Muscle layer of colon (tissue), 2 donors: Measurements from ENCODE around the gene SLC4A7.
"Not testable (repeated sequence)": the region's sequence is repeated elsewhere in the genome, so short reads cannot be mapped to it uniquely, and the experiment has no call there.

Experiments
- H3K27ac ChIP-seq: one replicate; pipeline ENCODE4 v1.7.0; 2013; ENCODE audit warnings: low read depth, mild to moderate bottlenecking, low read length, moderate library complexity
- H3K27me3 ChIP-seq, 2 donors: one replicate each; pipeline ENCODE4 v1.7.0; 2013; ENCODE audit warnings: low read length in 2 of 2, mild to moderate bottlenecking in 2 of 2; ENCODE audit not compliant: insufficient read depth in 2 of 2, control insufficient read depth in 1 of 2
- H3K36me3 ChIP-seq: one replicate; pipeline ENCODE4 v1.7.0; 2013; ENCODE audit warnings: mild to moderate bottlenecking, low read length; ENCODE audit not compliant: insufficient read depth
- H3K4me1 ChIP-seq: one replicate; pipeline ENCODE4 v1.7.0; 2013; ENCODE audit warnings: mild to moderate bottlenecking, low read length; ENCODE audit not compliant: insufficient read depth
- H3K4me3 ChIP-seq, 2 donors: one replicate each; pipeline ENCODE4 v1.7.0; 2013; ENCODE audit warnings: low read length in 2 of 2, low read depth in 1 of 2, mild to moderate bottlenecking in 1 of 2, moderate library complexity in 1 of 2
- H3K9ac ChIP-seq: one replicate; pipeline ENCODE4 v1.7.0; 2013; ENCODE audit warnings: low read length
- H3K9me3 ChIP-seq: one replicate; pipeline ENCODE4 v1.7.0; 2013; ENCODE audit warnings: mild to moderate bottlenecking, low read length
- donor health status: abdominal sarcoma.
- donor health status: Adenocarcinoma of cecum.

The SLC4A7 gene

GRCh38 chr3:27425896-27426565 lies 58.2 kb downstream of the SLC4A7 start:
- no peak overlapping the region for H3K9ac ChIP-seq
- H3K4me1 ChIP-seq = peaks cover 2% of the 10 kb centered on the region
- no peak overlapping the region for H3K4me3 ChIP-seq
- peaks cover 21% of the 10 kb centered on the region for H3K36me3 ChIP-seq
- H3K27ac ChIP-seq = no peak overlapping the region
- H3K9me3 ChIP-seq = no peaks in the 10 kb centered on the region
- no peaks in the 10 kb centered on the region for H3K27me3 ChIP-seq

GRCh38 chr3:27424812-27425521 lies 59.2 kb downstream of the SLC4A7 start:
- H3K4me1 ChIP-seq = not testable (repeated sequence)
- H3K36me3 ChIP-seq = peaks cover 27% of the 10 kb centered on the region

GRCh38 chr3:27423463-27423862 lies 60.7 kb downstream of the SLC4A7 start:
- Histone ChIP-seq H3K36me3 (peaks cover 18% of the 10 kb centered on the region), H3K4me1 (no peaks in the 10 kb centered on the region), H3K9ac (no peak overlapping the region), H3K27ac (no peak overlapping the region), H3K9me3 (no peaks in the 10 kb centered on the region), H3K27me3 (no peaks in the 10 kb centered on the region), H3K4me3 (no peak overlapping the region)

More at GRCh38 chr3:27424812-27425521, 59.2 kb downstream of the SLC4A7 start:
- H3K9ac ChIP-seq, H3K27me3 ChIP-seq, H3K27ac ChIP-seq, H3K9me3 ChIP-seq, H3K4me3 ChIP-seq: not testable (repeated sequence)

GRCh38 chr3:27422617-27423016 lies 61.6 kb downstream of the SLC4A7 start:
- no peaks in the 10 kb centered on the region for H3K4me1 ChIP-seq
- no peaks in the 10 kb centered on the region for H3K9me3 ChIP-seq
- no peak overlapping the region for H3K9ac ChIP-seq
- H3K27ac ChIP-seq = no peak overlapping the region
- peaks cover 18% of the 10 kb centered on the region for H3K36me3 ChIP-seq
- H3K27me3 ChIP-seq = no peaks in the 10 kb centered on the region
- H3K4me3 ChIP-seq = no peak overlapping the region

- peaks cover 9% of the 10 kb centered on the region for H3K4me1 ChIP-seq
- H3K27ac ChIP-seq = no peak overlapping the region
- H3K4me3 ChIP-seq = no peak overlapping the region
- peaks cover 21% of the 10 kb centered on the region for H3K36me3 ChIP-seq
- no peak overlapping the region for H3K9ac ChIP-seq
- H3K27me3 ChIP-seq = no peaks in the 10 kb centered on the region
- no peaks in the 10 kb centered on the region for H3K9me3 ChIP-seq
These were observed 69.0 kb downstream of the SLC4A7 start for GRCh38 chr3:27415202-27415601.

- Histone ChIP-seq H3K9ac (no peak overlapping the region), H3K4me3 (no peak overlapping the region), H3K9me3 (no peaks in the 10 kb centered on the region), H3K27me3 (no peaks in the 10 kb centered on the region), H3K27ac (no peak overlapping the region), H3K36me3 (peaks cover 14% of the 10 kb centered on the region), H3K4me1 (peaks cover 3% of the 10 kb centered on the region)
These were observed 91.1 kb downstream of the SLC4A7 start for GRCh38 chr3:27392950-27393679.

- H3K9ac ChIP-seq, H3K27me3 ChIP-seq, H3K4me3 ChIP-seq, H3K27ac ChIP-seq, H3K9me3 ChIP-seq, H3K36me3 ChIP-seq, H3K4me1 ChIP-seq: not testable (repeated sequence)
These were observed 91.8 kb downstream of the SLC4A7 start for GRCh38 chr3:27392414-27392813.

GRCh38 chr3:27391796-27392195 lies 92.4 kb downstream of the SLC4A7 start:
- H3K4me1 ChIP-seq = peaks cover 15% of the 10 kb centered on the region
- no peaks in the 10 kb centered on the region for H3K9me3 ChIP-seq
- H3K9ac ChIP-seq = no peak overlapping the region
- H3K27ac ChIP-seq = no peak overlapping the region
- H3K36me3 ChIP-seq = peaks cover 4% of the 10 kb centered on the region
- no peaks in the 10 kb centered on the region for H3K27me3 ChIP-seq
- H3K4me3 ChIP-seq = no peak overlapping the region

GRCh38 chr3:27387625-27388024 lies 96.6 kb downstream of the SLC4A7 start:
- no peaks in the 10 kb centered on the region for H3K9me3 ChIP-seq
- peaks cover 15% of the 10 kb centered on the region for H3K4me1 ChIP-seq
- no peak overlapping the region for H3K4me3 ChIP-seq
- peaks cover 14% of the 10 kb centered on the region for H3K36me3 ChIP-seq
- no peak overlapping the region for H3K9ac ChIP-seq
- no peak overlapping the region for H3K27ac ChIP-seq
- no peaks in the 10 kb centered on the region for H3K27me3 ChIP-seq

- H3K36me3 ChIP-seq = peaks cover 19% of the 10 kb centered on the region
- no peaks in the 10 kb centered on the region for H3K9me3 ChIP-seq
- H3K9ac ChIP-seq = no peak overlapping the region
- no peaks in the 10 kb centered on the region for H3K27me3 ChIP-seq
- H3K27ac ChIP-seq = no peak overlapping the region
- H3K4me3 ChIP-seq = no peak overlapping the region
- peaks cover 15% of the 10 kb centered on the region for H3K4me1 ChIP-seq
These were observed 98.7 kb downstream of the SLC4A7 start for GRCh38 chr3:27385504-27385903.

GRCh38 chr3:27384191-27384590 lies 100.0 kb downstream of the SLC4A7 start:
- no peak overlapping the region for H3K4me3 ChIP-seq
- H3K9me3 ChIP-seq = no peaks in the 10 kb centered on the region
- no peak overlapping the region for H3K9ac ChIP-seq
- H3K36me3 ChIP-seq = peaks cover 19% of the 10 kb centered on the region
- no peak overlapping the region for H3K27ac ChIP-seq
- no peaks in the 10 kb centered on the region for H3K27me3 ChIP-seq
- H3K4me1 ChIP-seq = peaks cover 15% of the 10 kb centered on the region
